Measurements from ENCODE around the gene SGCA. TPM values are rescaled to one million over a fixed set of nuclear protein-coding genes. Genes with fewer than 3 reads are reported as not detected.

Gene SGCA
- total and polyA plus RNA-seq, 9 of the 15 experiments (the other 6 are each of a cell fraction or from before 2014, with no cell fraction given), result not detected

DNA sequence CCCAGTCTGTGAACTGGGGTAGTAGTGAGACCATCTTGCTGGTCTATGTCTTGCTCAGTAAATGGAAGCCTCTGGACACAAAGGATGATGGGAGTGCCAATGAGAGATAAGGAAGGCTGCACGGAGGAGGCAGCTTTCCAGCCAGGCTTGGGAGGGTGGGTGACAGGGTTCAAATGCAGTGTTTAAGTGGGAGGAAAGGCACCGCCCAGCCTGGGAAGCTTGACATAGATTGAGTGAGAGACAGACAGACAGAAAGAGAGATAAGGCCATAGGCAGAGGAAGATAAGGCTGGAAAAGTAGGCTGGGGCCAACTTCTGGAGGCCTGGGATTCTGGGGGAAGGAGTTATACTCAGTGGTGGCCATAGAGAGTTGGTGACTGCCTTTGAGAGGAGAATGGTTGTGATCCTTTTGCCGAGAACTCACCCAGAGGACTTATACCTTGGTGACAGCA lies 42.8 kb downstream of the SGCA start (continued):
- TF ChIP-seq, protein P1, sequence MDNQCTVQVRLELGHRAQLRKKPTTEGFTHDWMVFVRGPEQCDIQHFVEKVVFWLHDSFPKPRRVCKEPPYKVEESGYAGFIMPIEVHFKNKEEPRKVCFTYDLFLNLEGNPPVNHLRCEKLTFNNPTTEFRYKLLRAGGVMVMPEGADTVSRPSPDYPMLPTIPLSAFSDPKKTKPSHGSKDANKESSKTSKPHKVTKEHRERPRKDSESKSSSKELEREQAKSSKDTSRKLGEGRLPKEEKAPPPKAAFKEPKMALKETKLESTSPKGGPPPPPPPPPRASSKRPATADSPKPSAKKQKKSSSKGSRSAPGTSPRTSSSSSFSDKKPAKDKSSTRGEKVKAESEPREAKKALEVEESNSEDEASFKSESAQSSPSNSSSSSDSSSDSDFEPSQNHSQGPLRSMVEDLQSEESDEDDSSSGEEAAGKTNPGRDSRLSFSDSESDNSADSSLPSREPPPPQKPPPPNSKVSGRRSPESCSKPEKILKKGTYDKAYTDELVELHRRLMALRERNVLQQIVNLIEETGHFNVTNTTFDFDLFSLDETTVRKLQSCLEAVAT (IDR thresholded peaks at IDR 0.05), result no peak
- TF ChIP-seq SIRT6 (IDR thresholded peaks at IDR 0.05; ENCODE audit: low read depth, low read length) (no peak), FIP1L1 (IDR thresholded peaks at IDR 0.05; ENCODE audit: low read depth, low read length, poor library complexity, severe bottlenecking) (no peak), ZFP30 (CRISPR knock-in tag; IDR thresholded peaks at IDR 0.05; ENCODE audit: borderline replicate concordance) (no peak), ZNF431 (CRISPR knock-in tag; IDR thresholded peaks at IDR 0.05) (no peak), BRD9 (IDR thresholded peaks at IDR 0.05; ENCODE audit: low read depth, partially characterized antibody) (peak; percentile 29), WHSC1 (IDR thresholded peaks at IDR 0.05; ENCODE audit: low read length) (no peak), MAFF (IDR thresholded peaks at IDR 0.05; ENCODE audit: low read length) (no peak), KLF10 (CRISPR knock-in tag; IDR thresholded peaks at IDR 0.05) (no peak), RB1 (IDR thresholded peaks at IDR 0.05; ENCODE audit: low read depth) (0 out of 2 replicates have a peak, but pooled peaks have one; percentile 14), NFXL1 (CRISPR knock-in tag; IDR thresholded peaks at IDR 0.05) (no peak)
- TF ChIP-seq, protein P2, sequence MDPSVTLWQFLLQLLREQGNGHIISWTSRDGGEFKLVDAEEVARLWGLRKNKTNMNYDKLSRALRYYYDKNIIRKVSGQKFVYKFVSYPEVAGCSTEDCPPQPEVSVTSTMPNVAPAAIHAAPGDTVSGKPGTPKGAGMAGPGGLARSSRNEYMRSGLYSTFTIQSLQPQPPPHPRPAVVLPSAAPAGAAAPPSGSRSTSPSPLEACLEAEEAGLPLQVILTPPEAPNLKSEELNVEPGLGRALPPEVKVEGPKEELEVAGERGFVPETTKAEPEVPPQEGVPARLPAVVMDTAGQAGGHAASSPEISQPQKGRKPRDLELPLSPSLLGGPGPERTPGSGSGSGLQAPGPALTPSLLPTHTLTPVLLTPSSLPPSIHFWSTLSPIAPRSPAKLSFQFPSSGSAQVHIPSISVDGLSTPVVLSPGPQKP (CRISPR knock-in tag; IDR thresholded peaks at IDR 0.05), result no peak
- TF ChIP-seq, protein P3, sequence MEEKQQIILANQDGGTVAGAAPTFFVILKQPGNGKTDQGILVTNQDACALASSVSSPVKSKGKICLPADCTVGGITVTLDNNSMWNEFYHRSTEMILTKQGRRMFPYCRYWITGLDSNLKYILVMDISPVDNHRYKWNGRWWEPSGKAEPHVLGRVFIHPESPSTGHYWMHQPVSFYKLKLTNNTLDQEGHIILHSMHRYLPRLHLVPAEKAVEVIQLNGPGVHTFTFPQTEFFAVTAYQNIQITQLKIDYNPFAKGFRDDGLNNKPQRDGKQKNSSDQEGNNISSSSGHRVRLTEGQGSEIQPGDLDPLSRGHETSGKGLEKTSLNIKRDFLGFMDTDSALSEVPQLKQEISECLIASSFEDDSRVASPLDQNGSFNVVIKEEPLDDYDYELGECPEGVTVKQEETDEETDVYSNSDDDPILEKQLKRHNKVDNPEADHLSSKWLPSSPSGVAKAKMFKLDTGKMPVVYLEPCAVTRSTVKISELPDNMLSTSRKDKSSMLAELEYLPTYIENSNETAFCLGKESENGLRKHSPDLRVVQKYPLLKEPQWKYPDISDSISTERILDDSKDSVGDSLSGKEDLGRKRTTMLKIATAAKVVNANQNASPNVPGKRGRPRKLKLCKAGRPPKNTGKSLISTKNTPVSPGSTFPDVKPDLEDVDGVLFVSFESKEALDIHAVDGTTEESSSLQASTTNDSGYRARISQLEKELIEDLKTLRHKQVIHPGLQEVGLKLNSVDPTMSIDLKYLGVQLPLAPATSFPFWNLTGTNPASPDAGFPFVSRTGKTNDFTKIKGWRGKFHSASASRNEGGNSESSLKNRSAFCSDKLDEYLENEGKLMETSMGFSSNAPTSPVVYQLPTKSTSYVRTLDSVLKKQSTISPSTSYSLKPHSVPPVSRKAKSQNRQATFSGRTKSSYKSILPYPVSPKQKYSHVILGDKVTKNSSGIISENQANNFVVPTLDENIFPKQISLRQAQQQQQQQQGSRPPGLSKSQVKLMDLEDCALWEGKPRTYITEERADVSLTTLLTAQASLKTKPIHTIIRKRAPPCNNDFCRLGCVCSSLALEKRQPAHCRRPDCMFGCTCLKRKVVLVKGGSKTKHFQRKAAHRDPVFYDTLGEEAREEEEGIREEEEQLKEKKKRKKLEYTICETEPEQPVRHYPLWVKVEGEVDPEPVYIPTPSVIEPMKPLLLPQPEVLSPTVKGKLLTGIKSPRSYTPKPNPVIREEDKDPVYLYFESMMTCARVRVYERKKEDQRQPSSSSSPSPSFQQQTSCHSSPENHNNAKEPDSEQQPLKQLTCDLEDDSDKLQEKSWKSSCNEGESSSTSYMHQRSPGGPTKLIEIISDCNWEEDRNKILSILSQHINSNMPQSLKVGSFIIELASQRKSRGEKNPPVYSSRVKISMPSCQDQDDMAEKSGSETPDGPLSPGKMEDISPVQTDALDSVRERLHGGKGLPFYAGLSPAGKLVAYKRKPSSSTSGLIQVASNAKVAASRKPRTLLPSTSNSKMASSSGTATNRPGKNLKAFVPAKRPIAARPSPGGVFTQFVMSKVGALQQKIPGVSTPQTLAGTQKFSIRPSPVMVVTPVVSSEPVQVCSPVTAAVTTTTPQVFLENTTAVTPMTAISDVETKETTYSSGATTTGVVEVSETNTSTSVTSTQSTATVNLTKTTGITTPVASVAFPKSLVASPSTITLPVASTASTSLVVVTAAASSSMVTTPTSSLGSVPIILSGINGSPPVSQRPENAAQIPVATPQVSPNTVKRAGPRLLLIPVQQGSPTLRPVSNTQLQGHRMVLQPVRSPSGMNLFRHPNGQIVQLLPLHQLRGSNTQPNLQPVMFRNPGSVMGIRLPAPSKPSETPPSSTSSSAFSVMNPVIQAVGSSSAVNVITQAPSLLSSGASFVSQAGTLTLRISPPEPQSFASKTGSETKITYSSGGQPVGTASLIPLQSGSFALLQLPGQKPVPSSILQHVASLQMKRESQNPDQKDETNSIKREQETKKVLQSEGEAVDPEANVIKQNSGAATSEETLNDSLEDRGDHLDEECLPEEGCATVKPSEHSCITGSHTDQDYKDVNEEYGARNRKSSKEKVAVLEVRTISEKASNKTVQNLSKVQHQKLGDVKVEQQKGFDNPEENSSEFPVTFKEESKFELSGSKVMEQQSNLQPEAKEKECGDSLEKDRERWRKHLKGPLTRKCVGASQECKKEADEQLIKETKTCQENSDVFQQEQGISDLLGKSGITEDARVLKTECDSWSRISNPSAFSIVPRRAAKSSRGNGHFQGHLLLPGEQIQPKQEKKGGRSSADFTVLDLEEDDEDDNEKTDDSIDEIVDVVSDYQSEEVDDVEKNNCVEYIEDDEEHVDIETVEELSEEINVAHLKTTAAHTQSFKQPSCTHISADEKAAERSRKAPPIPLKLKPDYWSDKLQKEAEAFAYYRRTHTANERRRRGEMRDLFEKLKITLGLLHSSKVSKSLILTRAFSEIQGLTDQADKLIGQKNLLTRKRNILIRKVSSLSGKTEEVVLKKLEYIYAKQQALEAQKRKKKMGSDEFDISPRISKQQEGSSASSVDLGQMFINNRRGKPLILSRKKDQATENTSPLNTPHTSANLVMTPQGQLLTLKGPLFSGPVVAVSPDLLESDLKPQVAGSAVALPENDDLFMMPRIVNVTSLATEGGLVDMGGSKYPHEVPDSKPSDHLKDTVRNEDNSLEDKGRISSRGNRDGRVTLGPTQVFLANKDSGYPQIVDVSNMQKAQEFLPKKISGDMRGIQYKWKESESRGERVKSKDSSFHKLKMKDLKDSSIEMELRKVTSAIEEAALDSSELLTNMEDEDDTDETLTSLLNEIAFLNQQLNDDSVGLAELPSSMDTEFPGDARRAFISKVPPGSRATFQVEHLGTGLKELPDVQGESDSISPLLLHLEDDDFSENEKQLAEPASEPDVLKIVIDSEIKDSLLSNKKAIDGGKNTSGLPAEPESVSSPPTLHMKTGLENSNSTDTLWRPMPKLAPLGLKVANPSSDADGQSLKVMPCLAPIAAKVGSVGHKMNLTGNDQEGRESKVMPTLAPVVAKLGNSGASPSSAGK (IDR thresholded peaks at IDR 0.05), result no peak
- TF ChIP-seq, protein P4, sequence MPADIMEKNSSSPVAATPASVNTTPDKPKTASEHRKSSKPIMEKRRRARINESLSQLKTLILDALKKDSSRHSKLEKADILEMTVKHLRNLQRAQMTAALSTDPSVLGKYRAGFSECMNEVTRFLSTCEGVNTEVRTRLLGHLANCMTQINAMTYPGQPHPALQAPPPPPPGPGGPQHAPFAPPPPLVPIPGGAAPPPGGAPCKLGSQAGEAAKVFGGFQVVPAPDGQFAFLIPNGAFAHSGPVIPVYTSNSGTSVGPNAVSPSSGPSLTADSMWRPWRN (IDR thresholded peaks at IDR 0.05; ENCODE audit: low read depth), result peak; percentile 74; the same call in 1 of the 2 replicates
